NCI-H748 (cell line): Measurements from ENCODE around the gene LGI1.
A peak's percentile ranks its signal among the peaks of the same experiment; 100 is the strongest.

Experiments
- DNase-seq: peaks from one replicate; lab custom pipeline; 2025; ENCODE audit not compliant: unreplicated experiment; lab: John Stamatoyannopoulos, UW

The LGI1 gene

DNA sequence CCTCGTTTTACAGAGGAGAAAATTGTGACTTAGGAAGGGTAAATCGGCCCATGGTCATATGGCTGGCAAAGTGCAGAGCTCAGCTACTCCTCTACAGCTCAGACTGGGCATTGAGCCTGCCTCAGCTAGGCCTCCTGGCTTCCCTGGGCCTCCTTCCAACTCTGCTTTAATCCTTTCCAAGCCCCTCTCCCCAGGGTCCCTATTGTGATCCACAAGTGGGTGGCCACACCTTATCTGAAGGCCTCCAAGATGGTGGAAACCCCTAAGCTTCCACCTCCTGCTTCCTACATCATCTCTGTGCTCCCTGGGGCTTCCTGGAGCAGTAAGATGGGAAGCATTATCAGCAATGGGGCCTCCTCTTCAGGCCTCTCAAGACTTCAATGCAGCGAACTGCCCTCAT, 3.0 kb upstream of the LGI1 start:
- no peak for DNase-seq

GRCh38 chr10:93755443-93756116, 2.2 kb upstream of the LGI1 start:
- DNase-seq = no peak

DNA sequence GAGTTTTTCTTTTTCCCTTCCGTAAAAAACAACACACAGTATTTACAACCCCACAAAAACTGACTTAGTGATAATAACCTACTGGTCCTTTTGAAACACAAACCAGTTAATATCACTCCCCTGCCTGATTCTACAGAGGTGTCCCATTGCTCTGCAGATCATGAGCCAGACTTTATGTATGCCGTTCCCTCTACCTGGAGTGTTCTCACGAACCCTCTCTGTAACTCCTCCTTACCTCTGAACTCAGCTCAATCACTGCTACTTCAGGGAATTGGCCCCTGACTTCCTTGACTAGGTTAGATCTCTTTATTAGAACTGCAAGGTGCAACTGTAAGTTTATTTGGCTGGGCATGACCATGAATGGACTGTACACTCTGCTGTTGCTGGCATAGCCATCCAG, 1.6 kb upstream of the LGI1 start:
- DNase-seq = no peak

DNA sequence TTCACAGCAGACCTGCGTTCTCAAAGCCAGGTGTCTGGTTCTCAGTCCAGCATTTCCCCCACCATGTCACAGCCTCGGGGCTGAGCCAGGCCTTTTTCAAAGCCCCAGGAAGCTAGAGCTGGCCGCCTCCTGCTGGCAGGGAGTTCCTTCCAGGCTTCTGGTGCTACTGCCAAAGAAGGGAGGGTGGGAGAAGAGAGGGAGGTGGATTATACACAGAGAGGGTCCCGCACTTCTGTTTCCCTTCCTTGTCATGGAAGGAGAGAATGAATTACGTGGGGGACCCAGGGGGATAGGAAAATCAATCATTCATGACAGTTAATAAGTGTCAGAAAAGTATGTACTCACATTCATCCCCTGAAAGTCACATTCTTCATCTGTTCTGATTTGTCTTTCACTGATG, 600 bp upstream of the LGI1 start:
- no peak for DNase-seq

- DNase-seq = no peak
Observed at GRCh38 chr10:93758508-93758885, 761 bp downstream of the LGI1 start.

GRCh38 chr10:93758891-93759410, 1.2 kb downstream of the LGI1 start:
- no peak for DNase-seq

DNA sequence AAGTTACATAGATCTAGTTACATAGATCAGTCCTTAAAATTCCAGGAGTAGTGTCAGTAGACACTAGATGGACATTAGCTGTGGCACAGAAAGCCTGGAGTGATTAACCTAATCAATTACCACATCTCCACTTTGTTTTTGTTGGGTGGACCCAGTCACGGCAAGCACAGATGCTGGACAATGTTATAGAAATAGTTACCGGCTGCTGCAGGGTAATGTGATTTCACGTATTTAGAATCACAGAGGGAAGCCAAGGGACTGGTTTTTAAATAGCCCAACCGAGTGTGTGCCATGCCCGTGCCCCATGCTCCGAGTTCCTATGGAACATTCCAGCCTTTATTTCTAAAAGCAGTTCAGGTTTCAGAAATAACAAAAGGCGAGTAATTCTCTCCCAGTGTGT, 2.8 kb downstream of the LGI1 start:
- DNase-seq = no peak

DNA sequence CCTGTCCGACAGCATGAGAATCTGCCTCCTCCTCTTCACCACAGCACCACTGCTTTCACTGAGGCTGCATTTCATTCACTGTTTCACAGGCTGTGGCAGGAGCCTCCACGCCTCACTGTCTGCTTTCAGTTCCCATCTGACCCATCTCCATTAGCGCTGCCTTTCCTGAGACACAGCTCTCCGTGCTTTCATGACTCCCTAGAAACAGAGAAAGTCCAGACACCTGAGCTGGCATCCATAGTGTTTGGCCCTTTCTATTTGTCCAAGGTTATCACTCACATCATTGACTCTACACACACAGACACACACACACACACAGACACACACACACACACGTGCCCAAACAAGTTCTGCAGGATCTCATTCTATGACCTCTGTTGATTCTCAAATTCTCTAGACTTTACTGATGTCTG, 5.2 kb downstream of the LGI1 start:
- DNase-seq = peak; percentile 31

- no peak for DNase-seq
Observed at GRCh38 chr10:93766918-93767317, 9.2 kb downstream of the LGI1 start.

GRCh38 chr10:93767724-93768399, 10.1 kb downstream of the LGI1 start:
- DNase-seq = no peak

- DNase-seq = no peak
Observed at GRCh38 chr10:93768892-93769291, 11.2 kb downstream of the LGI1 start.

- DNase-seq = no peak
Observed at GRCh38 chr10:93771354-93771753, 13.6 kb downstream of the LGI1 start.

- no peak for DNase-seq
Observed at GRCh38 chr10:93773120-93773519, 15.4 kb downstream of the LGI1 start.

DNA sequence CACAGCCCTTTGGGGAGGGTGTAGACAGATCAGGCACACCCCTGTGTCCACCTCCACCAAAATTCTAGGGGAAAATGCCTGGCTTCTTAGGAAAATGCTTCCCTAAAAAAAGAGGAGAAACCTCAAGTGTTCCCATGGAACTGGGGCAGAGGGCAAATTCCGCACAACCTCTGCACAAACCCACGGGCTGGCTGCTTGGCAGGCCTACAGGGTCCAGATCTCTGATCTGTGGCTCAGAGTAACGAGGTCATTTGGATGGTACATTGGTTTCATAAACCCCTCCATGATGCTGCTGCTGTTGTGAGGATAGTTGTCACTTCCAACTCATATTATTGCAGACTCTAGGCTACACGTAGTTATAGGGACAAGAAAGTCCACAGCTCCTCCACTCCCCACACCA, 16.0 kb downstream of the LGI1 start:
- no peak for DNase-seq

GRCh38 chr10:93775356-93775755, 17.6 kb downstream of the LGI1 start:
- no peak for DNase-seq

- no peak for DNase-seq
Observed at GRCh38 chr10:93777092-93777491, 19.4 kb downstream of the LGI1 start.

- no peak for DNase-seq
Observed at GRCh38 chr10:93784059-93784458, 26.3 kb downstream of the LGI1 start.

- no peak for DNase-seq
Observed at GRCh38 chr10:93788413-93789208, 30.9 kb downstream of the LGI1 start.

GRCh38 chr10:93790439-93790838, 32.7 kb downstream of the LGI1 start:
- no peak for DNase-seq

DNA sequence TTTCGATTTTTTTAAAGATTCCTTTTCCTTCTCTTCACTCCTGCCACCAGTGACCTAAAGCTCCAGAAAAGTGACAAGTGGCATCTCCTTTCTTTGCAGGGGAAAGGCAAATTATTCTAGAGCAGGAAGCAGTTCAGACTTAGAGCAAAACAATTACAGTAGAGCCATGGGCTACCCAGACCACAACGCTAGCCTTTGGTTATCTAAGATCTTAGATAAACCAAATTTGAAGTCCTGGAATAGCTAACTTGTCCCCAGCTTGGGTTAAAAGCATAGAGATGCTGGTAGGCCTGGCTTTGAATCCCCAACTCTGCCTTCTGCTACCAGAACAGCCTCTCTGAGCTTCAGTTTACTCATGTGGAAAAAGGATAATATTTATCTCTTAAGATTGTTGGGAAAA, 38.4 kb downstream of the LGI1 start:
- no peak for DNase-seq

DNA sequence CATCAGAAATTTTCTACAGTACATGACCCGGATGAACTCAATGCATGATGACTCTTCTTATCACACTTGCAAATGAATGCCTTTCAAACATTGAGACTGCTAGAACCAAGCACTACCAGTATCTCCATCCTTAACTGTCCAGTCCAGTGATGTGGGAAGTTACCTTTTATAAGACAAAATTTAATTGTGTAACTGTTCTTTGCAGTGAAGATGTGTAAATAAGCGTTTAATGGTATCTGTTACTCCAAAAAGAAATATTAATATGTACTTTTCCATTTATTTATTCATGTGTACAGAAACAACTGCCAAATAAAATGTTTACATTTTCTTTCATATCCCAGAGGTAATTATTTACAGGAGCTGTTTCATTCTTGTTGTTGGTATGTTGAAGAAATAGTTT, 40.1 kb downstream of the LGI1 start:
- no peak for DNase-seq

DNA sequence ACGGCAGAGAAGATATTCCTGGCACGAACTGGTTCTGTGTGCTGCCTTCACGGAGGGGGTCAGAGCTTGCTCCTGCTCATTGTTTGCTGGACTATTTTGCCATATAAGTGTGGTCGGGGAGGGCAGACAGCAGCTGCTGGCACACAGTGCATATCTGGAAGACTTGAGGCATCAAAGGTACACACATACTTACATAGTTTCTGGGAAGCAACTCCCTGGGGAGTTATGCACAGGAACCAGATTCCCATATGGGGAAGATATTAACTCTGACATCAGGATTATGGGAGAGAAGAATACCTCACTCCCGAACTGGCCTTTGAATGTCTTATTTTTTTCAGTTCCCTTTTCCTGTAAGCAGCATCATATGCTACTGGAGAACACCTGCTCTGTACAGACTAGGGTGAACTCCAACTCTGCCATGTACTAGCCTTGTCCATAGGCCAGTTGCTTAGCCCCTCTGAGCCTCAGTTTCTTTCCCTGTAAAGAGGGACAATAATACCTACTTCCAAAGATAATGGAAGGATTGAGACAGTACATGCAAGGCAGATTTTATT, 41.5 kb downstream of the LGI1 start:
- DNase-seq = no peak
